Mesenchymal stem cell (in vitro differentiated cells and primary cell): Measurements from ENCODE around the gene ATF4.

Experiments used
- DNase-seq: peaks from one replicate; pipeline ENCODE4 v3.0.0-alpha.2; 2013
- H2AFZ ChIP-seq: one replicate; pipeline ENCODE4 v1.6.1; 2013; ENCODE audit warnings: low read depth, mild to moderate bottlenecking, control low read depth, inconsistent platforms, low read length, moderate library complexity
- H2AK5ac ChIP-seq: 2 replicates; pipeline ENCODE4 v1.6.1; 2013; ENCODE audit warnings: low read length, moderate library complexity, mild to moderate bottlenecking, inconsistent platforms; ENCODE audit not compliant: severe bottlenecking
- H2BK120ac ChIP-seq: one replicate; pipeline ENCODE4 v1.6.1; 2013; ENCODE audit warnings: low read depth, mild to moderate bottlenecking, inconsistent platforms, low read length, moderate library complexity
- H2BK12ac ChIP-seq, 2 experiments: one replicate each; pipeline ENCODE4 v1.6.1; 2013; ENCODE audit warnings: inconsistent platforms in 2 of 2, low read length in 2 of 2, mild to moderate bottlenecking in 2 of 2, moderate library complexity in 2 of 2, control low read depth in 1 of 2
- H2BK15ac ChIP-seq: one replicate; pipeline ENCODE4 v1.6.1; 2013; ENCODE audit warnings: mild to moderate bottlenecking, low read depth, inconsistent platforms; ENCODE audit not compliant: poor library complexity, severe bottlenecking
- H2BK5ac ChIP-seq: 2 replicates; pipeline ENCODE4 v1.6.1; 2013; ENCODE audit warnings: low read depth, mild to moderate bottlenecking, low read length, control low read depth, inconsistent platforms; ENCODE audit not compliant: poor library complexity, severe bottlenecking
- H3K14ac ChIP-seq, 2 experiments: one replicate each; pipeline ENCODE4 v1.6.1; 2013; ENCODE audit warnings: inconsistent platforms in 2 of 2, low read length in 2 of 2, control low read depth in 1 of 2, mild to moderate bottlenecking in 1 of 2, moderate library complexity in 1 of 2
- H3K18ac ChIP-seq, 2 experiments: one replicate each; pipeline ENCODE4 v1.6.1; 2013; ENCODE audit warnings: inconsistent platforms in 2 of 2, low read length in 2 of 2, control low read depth in 1 of 2, low read depth in 1 of 2, mild to moderate bottlenecking in 1 of 2
- H3K23ac ChIP-seq, 2 experiments: one replicate each; pipeline ENCODE4 v1.6.1; 2013; ENCODE audit warnings: inconsistent platforms in 2 of 2, low read length in 2 of 2, mild to moderate bottlenecking in 2 of 2, moderate library complexity in 2 of 2, control low read depth in 1 of 2
- H3K27ac ChIP-seq: 2 replicates; pipeline ENCODE4 v1.5.1; 2013; ENCODE audit warnings: mild to moderate bottlenecking, moderate library complexity, low read length, control low read depth, inconsistent platforms; ENCODE audit not compliant: poor library complexity, severe bottlenecking
- H3K27me3 ChIP-seq, 2 experiments: 2 replicates each; pipeline versions ENCODE4 v1.6.1 to v1.7.0; 2013; ENCODE audit warnings: low read length in 2 of 2, mild to moderate bottlenecking in 2 of 2, moderate library complexity in 2 of 2, control low read depth in 1 of 2, inconsistent platforms in 1 of 2; ENCODE audit not compliant: control insufficient read depth in 1 of 2, insufficient read depth in 1 of 2
- H3K36me3 ChIP-seq, 2 experiments: 2 replicates each; pipeline versions ENCODE4 v1.6.1 to v1.7.0; 2013; ENCODE audit warnings: low read length in 2 of 2, control low read depth in 1 of 2, inconsistent platforms in 1 of 2, low read depth in 1 of 2, mild to moderate bottlenecking in 1 of 2; ENCODE audit not compliant: insufficient read depth in 2 of 2, control insufficient read depth in 1 of 2
- H3K4ac ChIP-seq, 2 experiments: one replicate each; pipeline ENCODE4 v1.6.1; 2013; ENCODE audit warnings: inconsistent platforms in 2 of 2, low read length in 2 of 2, mild to moderate bottlenecking in 2 of 2, moderate library complexity in 2 of 2, control low read depth in 1 of 2, low read depth in 1 of 2
- H3K4me1 ChIP-seq: 2 replicates; pipeline ENCODE4 v1.6.1; 2013; ENCODE audit warnings: low read depth, low read length, control low read depth; ENCODE audit not compliant: control insufficient read depth, insufficient read depth
- H3K4me2 ChIP-seq: 2 replicates; pipeline ENCODE4 v1.6.1; 2013; ENCODE audit warnings: low read length, mild to moderate bottlenecking, inconsistent platforms; ENCODE audit not compliant: poor library complexity, severe bottlenecking
- H3K4me3 ChIP-seq, 2 experiments: 2 replicates each; pipeline versions ENCODE4 v1.5.1 to v1.7.0; 2013; ENCODE audit warnings: low read length in 2 of 2, mild to moderate bottlenecking in 2 of 2, control low read depth in 1 of 2, low read depth in 1 of 2; ENCODE audit not compliant: insufficient read depth in 1 of 2
- H3K79me1 ChIP-seq: replicated peaks from 2 replicates; pipeline ENCODE4 v1.6.1; 2013; ENCODE audit warnings: mild to moderate bottlenecking, control low read depth, low read length, inconsistent platforms; ENCODE audit not compliant: poor library complexity, severe bottlenecking
- H3K9ac ChIP-seq: 2 replicates; pipeline ENCODE4 v1.7.0; 2013; ENCODE audit warnings: mild to moderate bottlenecking, low read length, moderate library complexity
- H3K9me3 ChIP-seq: 2 replicates; pipeline ENCODE4 v1.7.0; 2013; ENCODE audit warnings: mild to moderate bottlenecking, low read length; ENCODE audit not compliant: control insufficient read depth
- H4K8ac ChIP-seq: one replicate; pipeline ENCODE4 v1.6.1; 2013; ENCODE audit warnings: inconsistent platforms, mild to moderate bottlenecking, low read length, moderate library complexity
- H4K91ac ChIP-seq: one replicate; pipeline ENCODE4 v1.6.1; 2013; ENCODE audit warnings: mild to moderate bottlenecking, low read length, inconsistent platforms
- WGBS: methylation state at CpG from one replicate; pipeline ENCODE4 v1.1.7; 2013; ENCODE audit warnings: mixed read lengths; 5-methylcytosine and 5-hydroxymethylcytosine counted together

Gene ATF4

DNA sequence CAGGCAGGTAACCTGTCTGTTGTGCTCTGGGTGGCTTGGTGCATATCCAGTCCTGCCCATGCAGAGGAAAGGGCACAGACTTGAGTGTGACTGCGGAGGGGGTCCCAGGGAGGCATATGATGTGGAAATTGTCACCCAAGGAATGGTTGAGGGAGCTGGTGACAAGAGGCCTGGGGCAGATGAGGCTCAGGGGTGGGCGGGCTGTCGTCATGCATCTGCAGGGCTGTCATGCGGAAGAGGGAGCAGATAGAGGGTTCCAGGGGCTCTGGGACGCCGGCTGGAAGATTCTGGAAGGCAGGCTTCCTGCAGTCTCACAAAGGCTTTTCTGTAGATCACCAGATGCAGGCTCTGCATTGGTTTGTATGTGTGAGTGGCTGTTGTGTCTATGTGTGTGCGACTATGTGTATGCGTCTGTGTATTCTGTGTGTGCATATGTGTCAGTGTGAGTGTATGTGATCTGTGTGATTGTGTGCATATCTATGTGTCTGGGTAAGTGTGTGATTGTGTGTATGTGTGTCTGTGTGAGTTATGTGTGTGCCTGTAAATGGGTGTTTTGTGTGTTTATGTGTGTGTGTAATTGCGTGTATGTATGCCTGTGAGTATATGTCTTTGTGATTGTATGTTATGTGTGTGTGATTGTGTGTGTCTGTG, 42.6 kb downstream of the ATF4 start:
- DNase-seq, result no peak
- Histone ChIP-seq H3K4me1 (peaks cover 10% of the 10 kb centered on the region), H3K27ac (no peak overlapping the region), H2AK5ac (no peak overlapping the region), H2BK5ac (no peak overlapping the region), H3K27me3 (peaks cover 55 to 68% of the 10 kb centered on the region in 2 experiments), H3K4ac (no peak overlapping the region), H3K36me3 (no peaks in the 10 kb centered on the region), H3K9ac (no peak overlapping the region), H4K91ac (no peak overlapping the region), H4K8ac (no peak overlapping the region), H3K18ac (no peak overlapping the region), H3K4me3 (no peak overlapping the region), H3K14ac (no peak overlapping the region), H2BK12ac (no peak overlapping the region), H3K4me2 (no peak overlapping the region), H3K23ac (no peak overlapping the region), H2BK120ac (no peak overlapping the region), H3K79me1 (no peaks in the 10 kb centered on the region), H3K9me3 (no peaks in the 10 kb centered on the region), H2AFZ (no peak overlapping the region), H2BK15ac (no peak overlapping the region)
- WGBS, result 70% methylated on average over 9 of the region's 9 CpGs

DNA sequence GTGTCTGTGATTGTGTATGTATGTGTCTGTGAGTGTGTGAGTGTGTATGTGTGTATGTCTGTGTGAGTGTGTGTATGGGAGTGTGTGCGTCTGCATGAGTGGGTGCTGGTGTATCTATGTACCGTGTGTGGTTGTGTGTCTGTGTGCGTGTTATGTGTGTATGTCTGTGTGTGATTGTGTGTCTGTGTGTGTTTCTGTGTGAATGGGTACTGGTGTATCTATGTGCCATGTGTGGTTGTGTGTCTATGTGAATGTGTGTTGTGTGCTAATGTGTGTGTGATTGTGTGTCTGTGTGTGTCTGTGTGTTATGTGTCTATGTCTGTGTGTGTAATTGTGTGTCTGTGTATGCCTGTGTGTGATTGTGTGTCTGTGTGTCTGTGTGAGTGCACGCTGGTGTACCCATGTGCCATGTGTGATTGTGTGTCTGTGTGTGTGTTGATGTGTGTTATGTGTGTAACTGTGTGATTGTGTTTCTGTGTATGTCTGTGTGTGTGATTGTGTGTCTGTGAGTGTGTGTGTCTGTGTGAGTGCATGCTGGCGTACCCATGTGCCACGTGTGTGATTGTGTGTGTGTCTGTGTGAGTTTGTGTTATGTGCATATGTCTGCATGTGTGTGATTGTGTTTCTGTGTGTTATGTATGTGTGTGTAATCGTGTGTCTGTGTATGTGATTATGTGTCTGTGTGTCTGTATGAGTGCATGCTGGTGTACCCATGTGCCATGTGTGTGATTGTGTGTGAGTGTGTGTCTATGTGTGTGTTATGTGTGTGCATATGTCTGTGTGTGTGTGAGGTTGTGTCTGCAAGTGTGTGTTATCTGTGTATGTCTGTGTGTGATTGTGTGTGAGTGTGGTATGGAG, 43.4 kb downstream of the ATF4 start:
- Histone ChIP-seq H2BK5ac (no peak overlapping the region), H3K9me3 (no peaks in the 10 kb centered on the region), H2AK5ac (no peak overlapping the region), H3K9ac (no peak overlapping the region), H3K14ac (peak overlapping the region in 1 of 2 experiments; percentile 66), H3K23ac (no peak overlapping the region), H4K8ac (no peak overlapping the region), H3K4me3 (no peak overlapping the region), H3K79me1 (no peaks in the 10 kb centered on the region), H3K36me3 (no peaks in the 10 kb centered on the region), H3K4me1 (peaks cover 4% of the 10 kb centered on the region), H4K91ac (peak overlapping the region; percentile 57), H3K4me2 (no peak overlapping the region), H2BK120ac (no peak overlapping the region), H2BK15ac (no peak overlapping the region), H2AFZ (no peak overlapping the region), H2BK12ac (no peak overlapping the region), H3K27ac (no peak overlapping the region), H3K18ac (no peak overlapping the region), H3K27me3 (peaks cover 47 to 65% of the 10 kb centered on the region in 2 experiments), H3K4ac (no peak overlapping the region)
- WGBS, result 70% methylated on average over 7 of the region's 7 CpGs
- no peak for DNase-seq

DNA sequence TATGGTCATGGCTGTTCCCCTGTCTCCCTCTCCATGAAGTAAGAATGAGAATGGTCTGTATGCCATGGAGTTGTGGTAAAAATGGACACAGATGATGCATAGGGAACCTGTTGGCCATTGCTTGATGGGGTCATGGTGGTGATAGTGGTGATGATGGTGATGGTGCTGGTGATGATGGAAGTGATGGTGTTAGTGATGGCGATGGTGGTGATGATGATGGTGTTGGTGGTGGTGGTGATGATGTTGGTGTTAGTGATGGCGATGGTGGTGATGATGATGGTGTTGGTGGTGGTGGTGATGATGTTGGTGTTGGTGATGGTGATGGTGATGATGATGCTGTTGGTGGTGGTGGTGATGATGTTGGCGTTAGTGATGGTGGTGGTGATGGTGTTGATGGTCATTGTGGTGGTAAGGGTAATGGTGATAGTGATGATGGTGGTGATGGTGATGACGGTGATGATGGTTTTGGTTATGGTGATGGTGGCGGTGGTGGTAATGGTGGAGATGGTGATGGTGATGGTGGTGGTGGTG, 45.1 kb downstream of the ATF4 start:
- H2BK12ac ChIP-seq, result no peak overlapping the region
- H3K27me3 ChIP-seq, result peaks cover 30 to 51% of the 10 kb centered on the region in 2 experiments
- no peak overlapping the region for H3K14ac ChIP-seq
- H2AK5ac ChIP-seq, result no peak overlapping the region
- no peak overlapping the region for H2BK5ac ChIP-seq
- H3K18ac ChIP-seq, result no peak overlapping the region
- no peak overlapping the region for H4K8ac ChIP-seq
- no peak overlapping the region for H4K91ac ChIP-seq
- H3K9me3 ChIP-seq, result peaks cover 2% of the 10 kb centered on the region
- no peak overlapping the region for H3K9ac ChIP-seq
- H3K4me2 ChIP-seq, result no peak overlapping the region
- no peak overlapping the region for H2AFZ ChIP-seq
- no peaks in the 10 kb centered on the region for H3K4me1 ChIP-seq
- H2BK120ac ChIP-seq, result no peak overlapping the region
- WGBS, result 93% methylated on average over 5 of the region's 5 CpGs
- H3K79me1 ChIP-seq, result no peaks in the 10 kb centered on the region
- no peak overlapping the region for H2BK15ac ChIP-seq
- no peak overlapping the region for H3K27ac ChIP-seq
- H3K23ac ChIP-seq, result no peak overlapping the region
- no peak overlapping the region for H3K4ac ChIP-seq
- no peak for DNase-seq
- H3K4me3 ChIP-seq, result no peak overlapping the region
- no peaks in the 10 kb centered on the region for H3K36me3 ChIP-seq
